GM18526 (cell line): Measurements from ENCODE around the gene C1orf210.

Source experiments
- POLR2A ChIP-seq: IDR thresholded peaks from 3 replicates; pipeline ENCODE4 v1.6.1; 2011; ENCODE audit not compliant: insufficient read length; ENCODE audit errors: extremely low read depth

Gene C1orf210

GRCh38 chr1:43316738-43317520, 31.5 kb upstream of the C1orf210 start:
- no peak for TF ChIP-seq POLR2A

GRCh38 chr1:43315963-43316737, 30.8 kb upstream of the C1orf210 start:
- no peak for TF ChIP-seq POLR2A

GRCh38 chr1:43315481-43315880, 30.1 kb upstream of the C1orf210 start:
- no peak for TF ChIP-seq POLR2A

- no peak for TF ChIP-seq POLR2A
Measured at GRCh38 chr1:43314233-43314632, 28.9 kb upstream of the C1orf210 start.

DNA sequence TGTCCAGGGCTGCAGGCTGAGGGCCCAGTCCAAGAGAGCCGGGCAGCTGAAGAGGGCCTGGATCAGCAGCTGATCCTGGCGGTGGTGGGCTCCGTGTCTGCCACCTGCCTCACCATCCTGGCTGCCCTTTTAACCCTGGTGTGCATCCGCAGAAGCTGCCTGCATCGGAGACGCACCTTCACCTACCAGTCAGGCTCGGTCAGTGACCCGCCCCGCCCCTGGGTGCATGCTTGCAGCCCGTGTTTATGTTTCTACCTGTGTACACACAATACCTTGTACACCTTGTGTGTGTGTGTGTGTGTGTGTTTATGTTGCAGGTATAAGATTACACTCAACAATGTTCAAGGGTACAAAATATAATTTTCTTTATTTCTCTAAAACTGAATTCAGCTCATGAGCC, 28.4 kb upstream of the C1orf210 start:
- TF ChIP-seq POLR2A = no peak

- no peak for TF ChIP-seq POLR2A
Measured at GRCh38 chr1:43312663-43313515, 27.5 kb upstream of the C1orf210 start.

- no peak for TF ChIP-seq POLR2A
Measured at GRCh38 chr1:43312212-43312623, 26.8 kb upstream of the C1orf210 start.

- TF ChIP-seq POLR2A = no peak
Measured at GRCh38 chr1:43311521-43311920, 26.1 kb upstream of the C1orf210 start.

GRCh38 chr1:43309405-43310025, 24.1 kb upstream of the C1orf210 start:
- no peak for TF ChIP-seq POLR2A

- no peak for TF ChIP-seq POLR2A
Measured at GRCh38 chr1:43308635-43309404, 23.4 kb upstream of the C1orf210 start.

DNA sequence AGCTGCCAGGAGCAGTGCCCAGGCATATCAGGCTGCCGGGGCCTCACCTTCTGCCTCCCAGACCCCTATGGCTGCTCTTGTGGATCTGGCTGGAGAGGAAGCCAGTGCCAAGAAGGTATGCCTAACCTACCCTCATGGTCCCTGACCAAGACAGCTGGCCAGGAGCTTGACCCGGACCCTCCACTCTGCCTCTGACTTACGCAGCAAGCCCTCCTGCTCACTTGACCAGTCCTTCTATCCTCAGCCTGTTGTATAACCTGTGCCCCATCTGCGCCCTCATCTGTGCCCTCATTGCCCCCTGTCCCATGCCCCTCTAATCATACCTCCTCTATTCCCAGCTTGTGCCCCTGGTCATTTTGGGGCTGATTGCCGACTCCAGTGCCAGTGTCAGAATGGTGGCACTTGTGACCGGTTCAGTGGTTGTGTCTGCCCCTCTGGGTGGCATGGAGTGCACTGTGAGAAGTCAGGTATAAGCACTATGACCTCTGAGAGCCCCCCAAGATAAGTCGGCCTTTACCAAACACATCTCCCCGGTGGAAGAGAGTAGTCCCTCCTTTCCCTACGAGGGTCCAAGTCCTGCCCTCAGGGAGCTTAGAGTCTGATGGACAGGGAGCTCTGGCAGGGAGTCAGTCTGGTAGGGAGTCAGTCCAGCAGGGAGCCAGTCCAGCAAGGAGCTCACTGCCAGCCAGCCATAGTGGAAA, 22.2 kb upstream of the C1orf210 start:
- TF ChIP-seq POLR2A = no peak

- no peak for TF ChIP-seq POLR2A
Measured at GRCh38 chr1:43306688-43307457, 21.5 kb upstream of the C1orf210 start.
